Fibroblast of lung (primary cell): Measurements from ENCODE around the gene CTNNB1.

Experiments used
- EZH2 ChIP-seq: IDR thresholded peaks from 2 replicates; pipeline ENCODE4 v1.5.1; 2012; ENCODE audit warnings: low read length, control low read depth, mild to moderate bottlenecking; ENCODE audit errors: missing control alignments
- TF ChIP-seq, protein P1 (sequence below), 2 donors: IDR thresholded peaks in 1 of 2; conservative IDR thresholded peaks in 1 of 2; 1 replicate in 1 of 2; 2 replicates in 1 of 2; pipeline ENCODE4 v1.5.1; 2011 to 2012; ENCODE audit warnings: low read length in 2 of 2, control low read depth in 1 of 2, inconsistent platforms in 1 of 2, low read depth in 1 of 2, mild to moderate bottlenecking in 1 of 2

GRCh38 chr3:41288785-41289184 lies 89.5 kb downstream of the CTNNB1 start:
- TF ChIP-seq, protein P1, sequence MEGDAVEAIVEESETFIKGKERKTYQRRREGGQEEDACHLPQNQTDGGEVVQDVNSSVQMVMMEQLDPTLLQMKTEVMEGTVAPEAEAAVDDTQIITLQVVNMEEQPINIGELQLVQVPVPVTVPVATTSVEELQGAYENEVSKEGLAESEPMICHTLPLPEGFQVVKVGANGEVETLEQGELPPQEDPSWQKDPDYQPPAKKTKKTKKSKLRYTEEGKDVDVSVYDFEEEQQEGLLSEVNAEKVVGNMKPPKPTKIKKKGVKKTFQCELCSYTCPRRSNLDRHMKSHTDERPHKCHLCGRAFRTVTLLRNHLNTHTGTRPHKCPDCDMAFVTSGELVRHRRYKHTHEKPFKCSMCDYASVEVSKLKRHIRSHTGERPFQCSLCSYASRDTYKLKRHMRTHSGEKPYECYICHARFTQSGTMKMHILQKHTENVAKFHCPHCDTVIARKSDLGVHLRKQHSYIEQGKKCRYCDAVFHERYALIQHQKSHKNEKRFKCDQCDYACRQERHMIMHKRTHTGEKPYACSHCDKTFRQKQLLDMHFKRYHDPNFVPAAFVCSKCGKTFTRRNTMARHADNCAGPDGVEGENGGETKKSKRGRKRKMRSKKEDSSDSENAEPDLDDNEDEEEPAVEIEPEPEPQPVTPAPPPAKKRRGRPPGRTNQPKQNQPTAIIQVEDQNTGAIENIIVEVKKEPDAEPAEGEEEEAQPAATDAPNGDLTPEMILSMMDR (conservative IDR thresholded peaks at IDR 0.05 in 1 of 2, IDR thresholded peaks at IDR 0.05 in 1 of 2; ENCODE audit: low read depth in 1 of 2, low read length in 2 of 2) = no peak
- no peak for TF ChIP-seq EZH2
